NB4 (cell line): ENCODE data around the gene CCDC85C.

Experiments
- DNase-seq: peaks from one replicate; pipeline ENCODE4 v3.0.0; 2010; ENCODE audit warnings: low read depth
- H3K4me3 ChIP-seq: one replicate; pipeline ENCODE4 v1.5.1; 2011; ENCODE audit warnings: mild to moderate bottlenecking, low read depth, low read length, moderate library complexity
- MYC ChIP-seq: IDR thresholded peaks from 2 replicates; pipeline ENCODE4 v1.6.1; 2011; ENCODE audit warnings: low read depth, low read length
- POLR2A ChIP-seq: IDR thresholded peaks from 2 replicates; pipeline ENCODE4 v1.6.1; 2011; ENCODE audit warnings: mild to moderate bottlenecking; ENCODE audit not compliant: insufficient read length; ENCODE audit errors: extremely low read depth
- TF ChIP-seq, protein P1 (sequence below): IDR thresholded peaks from 2 replicates; pipeline ENCODE4 v1.6.1; 2011; ENCODE audit warnings: low read depth, low read length
- TF ChIP-seq, protein P2 (sequence below): IDR thresholded peaks from one replicate; pipeline ENCODE4 v1.5.1; 2012; ENCODE audit warnings: low read depth, low read length

CCDC85C gene

DNA sequence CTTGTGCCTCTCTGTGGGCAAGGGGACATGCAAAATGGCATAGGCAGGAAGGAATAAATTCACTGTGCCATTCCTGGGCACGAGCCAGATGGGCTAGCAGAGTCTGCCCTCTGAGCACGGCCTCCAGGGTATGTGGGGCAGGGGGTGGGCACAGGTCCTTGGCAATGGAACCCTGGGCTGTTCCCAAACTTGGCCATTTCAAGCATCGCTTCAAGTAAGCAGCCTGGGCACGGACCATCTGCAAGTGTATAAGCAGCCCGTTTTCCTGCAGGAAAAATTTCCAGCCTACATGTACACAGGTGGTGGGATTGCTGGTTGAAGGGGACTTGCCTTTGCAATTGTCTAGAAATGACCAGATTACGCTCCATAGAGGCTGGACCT lies 40.3 kb downstream of the CCDC85C start:
- H3K4me3 ChIP-seq: no peak overlapping the region
- no peak for TF ChIP-seq MYC
- TF ChIP-seq, protein P1, sequence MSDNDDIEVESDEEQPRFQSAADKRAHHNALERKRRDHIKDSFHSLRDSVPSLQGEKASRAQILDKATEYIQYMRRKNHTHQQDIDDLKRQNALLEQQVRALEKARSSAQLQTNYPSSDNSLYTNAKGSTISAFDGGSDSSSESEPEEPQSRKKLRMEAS: no peak
- no peak for TF ChIP-seq POLR2A
- TF ChIP-seq, protein P2, sequence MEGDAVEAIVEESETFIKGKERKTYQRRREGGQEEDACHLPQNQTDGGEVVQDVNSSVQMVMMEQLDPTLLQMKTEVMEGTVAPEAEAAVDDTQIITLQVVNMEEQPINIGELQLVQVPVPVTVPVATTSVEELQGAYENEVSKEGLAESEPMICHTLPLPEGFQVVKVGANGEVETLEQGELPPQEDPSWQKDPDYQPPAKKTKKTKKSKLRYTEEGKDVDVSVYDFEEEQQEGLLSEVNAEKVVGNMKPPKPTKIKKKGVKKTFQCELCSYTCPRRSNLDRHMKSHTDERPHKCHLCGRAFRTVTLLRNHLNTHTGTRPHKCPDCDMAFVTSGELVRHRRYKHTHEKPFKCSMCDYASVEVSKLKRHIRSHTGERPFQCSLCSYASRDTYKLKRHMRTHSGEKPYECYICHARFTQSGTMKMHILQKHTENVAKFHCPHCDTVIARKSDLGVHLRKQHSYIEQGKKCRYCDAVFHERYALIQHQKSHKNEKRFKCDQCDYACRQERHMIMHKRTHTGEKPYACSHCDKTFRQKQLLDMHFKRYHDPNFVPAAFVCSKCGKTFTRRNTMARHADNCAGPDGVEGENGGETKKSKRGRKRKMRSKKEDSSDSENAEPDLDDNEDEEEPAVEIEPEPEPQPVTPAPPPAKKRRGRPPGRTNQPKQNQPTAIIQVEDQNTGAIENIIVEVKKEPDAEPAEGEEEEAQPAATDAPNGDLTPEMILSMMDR: no peak
- DNase-seq: no peak

DNA sequence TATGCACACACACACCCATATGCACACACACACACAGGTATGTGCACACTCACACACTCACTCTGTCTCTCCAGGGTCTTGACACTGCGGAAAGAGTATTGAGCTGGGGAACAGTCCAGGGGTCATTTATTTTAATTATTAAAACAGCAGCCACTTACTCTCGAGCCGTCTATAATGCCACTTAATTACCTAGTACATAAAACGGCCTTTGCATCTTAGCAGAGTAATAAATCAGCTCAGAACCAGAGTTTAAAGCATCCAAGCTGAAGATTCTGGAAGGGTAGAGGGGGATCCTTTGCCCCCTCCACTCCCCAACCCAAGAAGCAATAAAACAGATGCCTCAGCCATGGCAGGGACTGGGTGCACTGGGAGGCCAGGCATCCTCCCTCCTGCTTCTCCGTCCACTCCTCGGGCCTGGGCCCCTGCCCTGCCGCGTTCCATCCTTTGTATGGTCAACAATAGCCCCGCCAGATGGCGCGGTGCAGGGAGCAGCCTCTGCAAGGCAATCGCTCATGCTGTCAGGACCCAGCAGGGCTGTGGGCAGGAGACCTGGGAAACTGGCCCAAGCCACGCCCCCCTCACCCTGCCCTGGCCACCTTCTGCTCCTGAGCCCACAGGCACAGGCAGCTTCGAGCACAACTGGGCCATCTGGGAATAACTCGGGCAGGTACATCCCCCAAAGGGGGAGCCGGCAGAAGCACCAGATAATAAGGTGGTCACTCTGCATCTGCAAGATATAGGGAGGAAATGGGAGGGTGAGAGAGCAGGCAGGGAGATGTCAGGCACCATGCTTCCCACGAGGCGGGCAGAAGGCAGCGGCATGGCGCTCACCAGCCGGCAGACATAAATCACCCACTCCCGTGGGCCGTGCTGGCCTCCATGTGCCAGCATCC lies 40.9 kb downstream of the CCDC85C start:
- H3K4me3 ChIP-seq: no peak overlapping the region
- TF ChIP-seq, protein P2: no peak
- TF ChIP-seq, protein P1: no peak
- TF ChIP-seq POLR2A: no peak
- TF ChIP-seq MYC: no peak
- no peak for DNase-seq

DNA sequence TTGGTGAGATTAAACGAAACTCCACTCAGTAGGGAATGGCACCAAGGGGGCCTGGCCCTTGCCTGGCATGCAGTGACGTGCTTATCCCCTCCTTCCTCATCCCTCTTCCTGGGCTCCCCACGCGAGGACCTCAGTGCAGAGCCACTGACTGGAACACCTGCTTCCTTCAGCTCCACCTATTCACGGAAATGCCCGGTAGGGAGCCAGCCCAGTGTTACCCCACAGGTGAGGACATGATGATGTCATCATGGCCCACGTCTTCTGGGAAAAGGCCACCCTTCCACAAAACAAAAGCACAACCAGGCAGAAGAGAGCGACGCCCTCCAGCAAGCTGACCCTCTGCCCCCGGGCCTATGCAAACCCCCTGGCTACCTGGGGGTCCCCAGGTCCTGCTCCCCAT lies 42.1 kb downstream of the CCDC85C start:
- H3K4me3 ChIP-seq: no peak overlapping the region
- no peak for DNase-seq
- TF ChIP-seq, protein P2: no peak
- TF ChIP-seq POLR2A (no peak), MYC (no peak)
- TF ChIP-seq, protein P1: no peak

DNA sequence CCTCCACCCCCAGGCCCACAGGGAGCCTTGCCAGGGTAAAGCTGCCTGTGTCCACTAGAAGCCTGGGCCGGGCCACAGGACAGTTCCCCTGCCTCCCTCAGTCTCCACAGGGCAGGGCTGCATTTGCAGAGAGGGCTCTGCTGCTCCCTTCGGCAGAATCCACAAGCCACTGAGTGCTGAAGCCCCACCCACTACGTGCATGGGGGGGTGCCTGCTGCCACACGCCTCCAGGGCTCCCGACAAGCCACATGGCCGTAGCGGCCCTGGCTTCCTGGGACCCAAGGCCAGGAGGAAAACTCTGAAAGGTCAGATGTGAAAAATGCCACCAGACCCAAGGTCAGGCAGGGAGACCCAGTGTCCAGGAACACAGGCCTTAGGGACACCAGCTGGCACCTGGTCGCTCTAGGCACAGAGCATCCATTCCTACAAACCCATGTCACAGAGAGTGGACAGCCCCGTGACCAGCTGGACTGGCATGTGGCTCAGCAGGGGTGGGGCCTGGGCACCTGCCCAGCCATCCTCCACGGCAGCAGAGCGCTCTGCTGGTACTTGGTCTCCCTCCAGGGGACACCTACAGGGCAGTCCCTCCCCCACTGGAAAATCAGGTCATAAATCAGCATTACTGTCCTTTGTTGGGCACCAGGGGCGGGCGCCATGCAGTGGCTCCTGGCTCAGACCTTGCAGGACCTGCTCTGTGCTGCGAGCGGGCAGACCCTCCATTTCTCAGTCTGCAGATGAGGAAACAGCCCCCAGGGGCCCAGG lies 42.9 kb downstream of the CCDC85C start:
- H3K4me3 ChIP-seq: no peak overlapping the region
- TF ChIP-seq POLR2A (no peak), MYC (no peak)
- TF ChIP-seq, protein P1: no peak
- TF ChIP-seq, protein P2: no peak
- DNase-seq: peak; percentile 18

DNA sequence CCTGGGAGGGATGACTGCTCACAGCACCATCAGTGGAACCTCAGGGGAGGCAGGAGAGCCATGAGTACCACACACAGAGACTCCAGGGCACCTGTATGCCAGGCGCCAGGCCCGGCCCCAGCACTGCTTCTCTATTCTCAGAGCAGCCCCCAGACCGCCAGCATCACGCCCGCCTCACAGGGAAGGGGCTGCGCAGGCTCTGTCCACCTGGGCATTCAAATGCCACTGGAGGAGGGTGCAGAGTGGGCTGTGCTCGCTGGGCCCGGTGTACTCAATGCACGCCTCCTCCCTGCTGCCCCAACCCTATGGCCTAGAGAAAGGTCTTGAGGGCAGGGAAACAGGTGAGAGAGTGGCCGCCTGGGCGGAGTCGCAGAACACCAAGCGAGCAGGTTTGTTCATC lies 43.6 kb downstream of the CCDC85C start:
- no peak for DNase-seq
- TF ChIP-seq, protein P1: no peak
- TF ChIP-seq, protein P2: no peak
- TF ChIP-seq MYC (no peak), POLR2A (no peak)
- no peak overlapping the region for H3K4me3 ChIP-seq
